ENCODE results near the gene TBX21. TPM values are rescaled to one million over a fixed set of nuclear protein-coding genes. Genes with fewer than 3 reads are reported as not detected.

The TBX21 gene
- total RNA-seq, 1 experiment from 2014 or later = 0.15 TPM

DNA sequence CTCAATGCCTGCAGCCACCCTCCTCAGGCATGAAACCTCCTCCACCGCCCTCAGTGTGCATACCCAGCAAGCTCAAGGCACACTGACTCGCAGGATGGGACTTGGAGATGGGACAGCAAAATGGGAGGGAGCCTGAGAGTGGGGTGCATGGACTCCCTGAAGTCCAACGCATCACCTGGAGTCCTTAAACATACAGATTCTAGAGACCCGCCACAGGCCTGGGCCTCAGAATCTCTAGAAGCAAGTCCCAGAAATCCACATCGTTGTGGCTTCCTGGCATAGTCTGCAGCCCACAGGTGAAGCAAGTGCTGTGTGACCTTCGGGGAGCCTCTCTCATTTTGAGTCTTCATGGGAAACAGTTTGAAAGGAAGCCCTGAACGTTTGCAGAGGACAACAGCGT, 3.6 kb upstream of the TBX21 start (continued):
- TF ChIP-seq, protein P1, sequence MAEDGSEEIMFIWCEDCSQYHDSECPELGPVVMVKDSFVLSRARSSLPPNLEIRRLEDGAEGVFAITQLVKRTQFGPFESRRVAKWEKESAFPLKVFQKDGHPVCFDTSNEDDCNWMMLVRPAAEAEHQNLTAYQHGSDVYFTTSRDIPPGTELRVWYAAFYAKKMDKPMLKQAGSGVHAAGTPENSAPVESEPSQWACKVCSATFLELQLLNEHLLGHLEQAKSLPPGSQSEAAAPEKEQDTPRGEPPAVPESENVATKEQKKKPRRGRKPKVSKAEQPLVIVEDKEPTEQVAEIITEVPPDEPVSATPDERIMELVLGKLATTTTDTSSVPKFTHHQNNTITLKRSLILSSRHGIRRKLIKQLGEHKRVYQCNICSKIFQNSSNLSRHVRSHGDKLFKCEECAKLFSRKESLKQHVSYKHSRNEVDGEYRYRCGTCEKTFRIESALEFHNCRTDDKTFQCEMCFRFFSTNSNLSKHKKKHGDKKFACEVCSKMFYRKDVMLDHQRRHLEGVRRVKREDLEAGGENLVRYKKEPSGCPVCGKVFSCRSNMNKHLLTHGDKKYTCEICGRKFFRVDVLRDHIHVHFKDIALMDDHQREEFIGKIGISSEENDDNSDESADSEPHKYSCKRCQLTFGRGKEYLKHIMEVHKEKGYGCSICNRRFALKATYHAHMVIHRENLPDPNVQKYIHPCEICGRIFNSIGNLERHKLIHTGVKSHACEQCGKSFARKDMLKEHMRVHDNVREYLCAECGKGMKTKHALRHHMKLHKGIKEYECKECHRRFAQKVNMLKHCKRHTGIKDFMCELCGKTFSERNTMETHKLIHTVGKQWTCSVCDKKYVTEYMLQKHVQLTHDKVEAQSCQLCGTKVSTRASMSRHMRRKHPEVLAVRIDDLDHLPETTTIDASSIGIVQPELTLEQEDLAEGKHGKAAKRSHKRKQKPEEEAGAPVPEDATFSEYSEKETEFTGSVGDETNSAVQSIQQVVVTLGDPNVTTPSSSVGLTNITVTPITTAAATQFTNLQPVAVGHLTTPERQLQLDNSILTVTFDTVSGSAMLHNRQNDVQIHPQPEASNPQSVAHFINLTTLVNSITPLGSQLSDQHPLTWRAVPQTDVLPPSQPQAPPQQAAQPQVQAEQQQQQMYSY (CRISPR knock-in tag; IDR thresholded peaks at IDR 0.05) = no peak
- TF ChIP-seq, protein P2, sequence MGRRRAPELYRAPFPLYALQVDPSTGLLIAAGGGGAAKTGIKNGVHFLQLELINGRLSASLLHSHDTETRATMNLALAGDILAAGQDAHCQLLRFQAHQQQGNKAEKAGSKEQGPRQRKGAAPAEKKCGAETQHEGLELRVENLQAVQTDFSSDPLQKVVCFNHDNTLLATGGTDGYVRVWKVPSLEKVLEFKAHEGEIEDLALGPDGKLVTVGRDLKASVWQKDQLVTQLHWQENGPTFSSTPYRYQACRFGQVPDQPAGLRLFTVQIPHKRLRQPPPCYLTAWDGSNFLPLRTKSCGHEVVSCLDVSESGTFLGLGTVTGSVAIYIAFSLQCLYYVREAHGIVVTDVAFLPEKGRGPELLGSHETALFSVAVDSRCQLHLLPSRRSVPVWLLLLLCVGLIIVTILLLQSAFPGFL (CRISPR knock-in tag; IDR thresholded peaks at IDR 0.05; ENCODE audit: borderline replicate concordance) = no peak
- TF ChIP-seq TEAD1 (CRISPR knock-in tag; IDR thresholded peaks at IDR 0.05) (no peak), CREM (CRISPR knock-in tag; IDR thresholded peaks at IDR 0.05) (no peak), ZNF671 (CRISPR knock-in tag; IDR thresholded peaks at IDR 0.05) (no peak), ZNF416 (CRISPR knock-in tag; IDR thresholded peaks at IDR 0.05) (no peak)
- TF ChIP-seq, protein P3, sequence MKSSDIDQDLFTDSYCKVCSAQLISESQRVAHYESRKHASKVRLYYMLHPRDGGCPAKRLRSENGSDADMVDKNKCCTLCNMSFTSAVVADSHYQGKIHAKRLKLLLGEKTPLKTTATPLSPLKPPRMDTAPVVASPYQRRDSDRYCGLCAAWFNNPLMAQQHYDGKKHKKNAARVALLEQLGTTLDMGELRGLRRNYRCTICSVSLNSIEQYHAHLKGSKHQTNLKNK (CRISPR knock-in tag; IDR thresholded peaks at IDR 0.05) = no peak
- TF ChIP-seq, protein P4, sequence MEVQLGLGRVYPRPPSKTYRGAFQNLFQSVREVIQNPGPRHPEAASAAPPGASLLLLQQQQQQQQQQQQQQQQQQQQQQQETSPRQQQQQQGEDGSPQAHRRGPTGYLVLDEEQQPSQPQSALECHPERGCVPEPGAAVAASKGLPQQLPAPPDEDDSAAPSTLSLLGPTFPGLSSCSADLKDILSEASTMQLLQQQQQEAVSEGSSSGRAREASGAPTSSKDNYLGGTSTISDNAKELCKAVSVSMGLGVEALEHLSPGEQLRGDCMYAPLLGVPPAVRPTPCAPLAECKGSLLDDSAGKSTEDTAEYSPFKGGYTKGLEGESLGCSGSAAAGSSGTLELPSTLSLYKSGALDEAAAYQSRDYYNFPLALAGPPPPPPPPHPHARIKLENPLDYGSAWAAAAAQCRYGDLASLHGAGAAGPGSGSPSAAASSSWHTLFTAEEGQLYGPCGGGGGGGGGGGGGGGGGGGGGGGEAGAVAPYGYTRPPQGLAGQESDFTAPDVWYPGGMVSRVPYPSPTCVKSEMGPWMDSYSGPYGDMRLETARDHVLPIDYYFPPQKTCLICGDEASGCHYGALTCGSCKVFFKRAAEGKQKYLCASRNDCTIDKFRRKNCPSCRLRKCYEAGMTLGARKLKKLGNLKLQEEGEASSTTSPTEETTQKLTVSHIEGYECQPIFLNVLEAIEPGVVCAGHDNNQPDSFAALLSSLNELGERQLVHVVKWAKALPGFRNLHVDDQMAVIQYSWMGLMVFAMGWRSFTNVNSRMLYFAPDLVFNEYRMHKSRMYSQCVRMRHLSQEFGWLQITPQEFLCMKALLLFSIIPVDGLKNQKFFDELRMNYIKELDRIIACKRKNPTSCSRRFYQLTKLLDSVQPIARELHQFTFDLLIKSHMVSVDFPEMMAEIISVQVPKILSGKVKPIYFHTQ (CRISPR knock-in tag; IDR thresholded peaks at IDR 0.05) = no peak

DNA sequence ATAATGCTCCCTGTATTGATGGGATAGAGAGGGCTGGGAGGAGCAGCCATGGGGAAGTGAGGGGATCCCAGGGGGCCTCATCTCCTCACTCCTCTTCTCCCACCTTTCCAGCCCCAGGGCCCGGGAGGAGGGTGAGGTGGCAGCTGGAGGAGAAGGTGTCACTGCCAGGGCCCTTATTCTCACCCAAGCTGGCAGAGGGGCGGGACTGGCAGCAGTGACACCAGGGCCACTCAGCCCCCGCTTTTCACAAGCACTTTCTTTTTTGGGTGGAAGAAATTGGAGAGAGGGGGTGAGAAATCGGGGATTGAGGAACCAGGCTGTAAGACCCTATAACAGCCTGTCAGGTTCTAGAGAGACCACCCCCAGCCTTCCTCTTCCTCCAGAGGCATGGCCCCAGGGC, 2.4 kb upstream of the TBX21 start:
- H3K4me3 Mint-ChIP-seq = no peak overlapping the region
- TF ChIP-seq JAZF1 (CRISPR knock-in tag; IDR thresholded peaks at IDR 0.05) (no peak), NR3C1 (CRISPR knock-in tag; conservative IDR thresholded peaks at IDR 0.05; ENCODE audit: low read depth) (no peak)
- CTCF ChIA-PET = no interaction called here
- ATAC-seq = no peak
- H3K36me3 Mint-ChIP-seq = no peaks in the 10 kb centered on the region
- no peak for DNase-seq (ENCODE audit: low spot score)
- peaks cover 17% of the 10 kb centered on the region for H3K4me1 Mint-ChIP-seq
- POLR2A ChIA-PET = no interaction called here
- no peaks in the 10 kb centered on the region for H3K9me3 Mint-ChIP-seq
- H3K27me3 Mint-ChIP-seq (ENCODE audit: low read depth) = peaks cover 63% of the 10 kb centered on the region
- H3K27ac Mint-ChIP-seq = no peak overlapping the region

DNA sequence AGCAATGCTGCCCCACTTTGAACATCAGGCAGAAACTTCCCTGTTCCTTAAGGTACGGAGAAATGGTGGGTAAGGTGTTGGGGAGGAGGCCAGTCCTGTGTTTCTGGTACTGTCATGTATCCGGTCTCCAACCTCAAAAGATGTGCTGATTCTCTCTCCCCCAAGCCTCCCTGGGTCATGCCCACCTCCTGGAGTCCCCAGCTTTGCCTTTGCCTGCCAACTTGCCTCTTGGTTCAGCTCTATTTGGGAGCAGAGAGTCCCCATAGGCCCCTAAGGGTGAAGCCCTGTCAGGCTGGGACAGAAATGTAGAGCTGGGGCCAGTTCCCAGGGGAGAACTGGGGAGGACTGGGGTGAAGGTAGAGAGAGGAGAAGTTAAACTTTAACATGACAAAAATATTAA, 1.6 kb upstream of the TBX21 start:
- peaks cover 17% of the 10 kb centered on the region for H3K4me1 Mint-ChIP-seq
- H3K4me3 Mint-ChIP-seq = no peak overlapping the region
- POLR2A ChIA-PET = no interaction called here
- peaks cover 71% of the 10 kb centered on the region for H3K27me3 Mint-ChIP-seq (ENCODE audit: low read depth)
- ATAC-seq (no peak), DNase-seq (ENCODE audit: low spot score) (no peak)
- H3K36me3 Mint-ChIP-seq = no peaks in the 10 kb centered on the region
- H3K9me3 Mint-ChIP-seq = no peaks in the 10 kb centered on the region
- H3K27ac Mint-ChIP-seq = no peak overlapping the region
- CTCF ChIA-PET = no interaction called here
- TF ChIP-seq KAT7 (CRISPR knock-in tag; IDR thresholded peaks at IDR 0.05; ENCODE audit: borderline replicate concordance) (no peak), NFATC4 (CRISPR knock-in tag; IDR thresholded peaks at IDR 0.05) (no peak), JUN (CRISPR knock-in tag; IDR thresholded peaks at IDR 0.05) (no peak), ZNF121 (CRISPR knock-in tag; IDR thresholded peaks at IDR 0.05) (no peak), IRF2 (CRISPR knock-in tag; IDR thresholded peaks at IDR 0.05; ENCODE audit: borderline replicate concordance, low read depth) (no peak)
- TF ChIP-seq, protein P5, sequence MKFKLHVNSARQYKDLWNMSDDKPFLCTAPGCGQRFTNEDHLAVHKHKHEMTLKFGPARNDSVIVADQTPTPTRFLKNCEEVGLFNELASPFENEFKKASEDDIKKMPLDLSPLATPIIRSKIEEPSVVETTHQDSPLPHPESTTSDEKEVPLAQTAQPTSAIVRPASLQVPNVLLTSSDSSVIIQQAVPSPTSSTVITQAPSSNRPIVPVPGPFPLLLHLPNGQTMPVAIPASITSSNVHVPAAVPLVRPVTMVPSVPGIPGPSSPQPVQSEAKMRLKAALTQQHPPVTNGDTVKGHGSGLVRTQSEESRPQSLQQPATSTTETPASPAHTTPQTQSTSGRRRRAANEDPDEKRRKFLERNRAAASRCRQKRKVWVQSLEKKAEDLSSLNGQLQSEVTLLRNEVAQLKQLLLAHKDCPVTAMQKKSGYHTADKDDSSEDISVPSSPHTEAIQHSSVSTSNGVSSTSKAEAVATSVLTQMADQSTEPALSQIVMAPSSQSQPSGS (CRISPR knock-in tag; IDR thresholded peaks at IDR 0.05; ENCODE audit: borderline replicate concordance, low read depth) = no peak
